Lower lobe of right lung (tissue), 2 donors: ENCODE measurements around the gene COA1. TPM values are rescaled to one million over a fixed set of nuclear protein-coding genes. Genes with fewer than 3 reads are reported as not detected.

Source experiments
- ATAC-seq, 2 donors: fragments of 200-7000 bp; cut with Tn5 transposase; one replicate each; pipeline ENCODE4 v1.9.1; 2020 to 2022; ENCODE audit warnings: mild to moderate bottlenecking in 2 of 2, moderate library complexity in 2 of 2
- DNase-seq: peaks from one replicate; pipeline ENCODE4 v3.0.0-alpha.2; 2020
- H3K27ac ChIP-seq: fragments of 200-600 bp; one replicate; pipeline ENCODE4 v1.8.0; 2022
- H3K27me3 ChIP-seq: fragments of 200-600 bp; one replicate; pipeline ENCODE4 v1.8.0; 2022; ENCODE audit warnings: low read depth
- H3K36me3 ChIP-seq: fragments of 200-600 bp; one replicate; pipeline ENCODE4 v1.8.0; 2022; ENCODE audit warnings: mild to moderate bottlenecking
- H3K4me1 ChIP-seq: fragments of 200-600 bp; one replicate; pipeline ENCODE4 v1.8.0; 2022
- H3K4me3 ChIP-seq: fragments of 200-600 bp; one replicate; pipeline ENCODE4 v1.8.0; 2022; ENCODE audit warnings: mild to moderate bottlenecking
- H3K9me3 ChIP-seq: fragments of 200-600 bp; one replicate; pipeline ENCODE4 v1.8.0; 2022
- CTCF ChIP-seq: fragments of 200-600 bp; IDR thresholded peaks from one replicate; pipeline ENCODE4 v1.8.0; 2022; ENCODE audit warnings: antibody characterized with exemption, mild to moderate bottlenecking
- intact Hi-C: fragments of 100-400 bp; cut with DNase I; formaldehyde crosslinking; loops from one replicate; pipeline ENCODE4 v1.11.0; 2022
- total RNA-seq: library from RNA; stranded (reverse); fragmentation: NEBNext Ultra II Directional; extraction: Animal tissue kit (Norgen Biotek cat#: 25700); gene quantifications from one replicate; pipeline ENCODE4 v1.2.1, GENCODE V29; 2021
- donor health status: DM: no; HTN: yes; CAD: no; lungs with severe emphysema.

Gene COA1
- total RNA-seq, 1 donor from 2014 or later, result 43.3 TPM

GRCh38 chr7:43757073-43757720 lies 27.9 kb upstream of the COA1 start:
- Histone ChIP-seq H3K27me3 (no peaks in the 10 kb centered on the region), H3K36me3 (no peaks in the 10 kb centered on the region), H3K4me1 (peaks cover 33% of the 10 kb centered on the region), H3K9me3 (no peaks in the 10 kb centered on the region), H3K27ac (no peak overlapping the region), H3K4me3 (no peak overlapping the region)
- ATAC-seq, result no peak
- intact Hi-C loops, result no loop called here
- no peak for TF ChIP-seq CTCF
- DNase-seq, result no peak

GRCh38 chr7:43756368-43757072 lies 27.2 kb upstream of the COA1 start:
- ATAC-seq (no peak), DNase-seq (no peak)
- no peaks in the 10 kb centered on the region for H3K27me3 ChIP-seq
- intact Hi-C loops, result no loop called here
- H3K4me3 ChIP-seq, result no peak overlapping the region
- H3K9me3 ChIP-seq, result no peaks in the 10 kb centered on the region
- H3K36me3 ChIP-seq, result no peaks in the 10 kb centered on the region
- no peak for TF ChIP-seq CTCF
- peaks cover 26% of the 10 kb centered on the region for H3K4me1 ChIP-seq
- no peak overlapping the region for H3K27ac ChIP-seq

- DNase-seq (no peak), ATAC-seq (no peak)
- Histone ChIP-seq H3K9me3 (no peaks in the 10 kb centered on the region), H3K27ac (no peak overlapping the region), H3K4me1 (peaks cover 14% of the 10 kb centered on the region), H3K27me3 (no peaks in the 10 kb centered on the region), H3K36me3 (no peaks in the 10 kb centered on the region), H3K4me3 (no peak overlapping the region)
- no peak for TF ChIP-seq CTCF
- intact Hi-C loops, result no loop called here
Measured at GRCh38 chr7:43754596-43754995, 25.3 kb upstream of the COA1 start.

GRCh38 chr7:43753843-43754242 lies 24.5 kb upstream of the COA1 start:
- H3K4me3 ChIP-seq, result no peak overlapping the region
- H3K27ac ChIP-seq, result no peak overlapping the region
- ATAC-seq (no peak), DNase-seq (no peak)
- no peak for TF ChIP-seq CTCF
- peaks cover 9% of the 10 kb centered on the region for H3K4me1 ChIP-seq
- H3K9me3 ChIP-seq, result no peaks in the 10 kb centered on the region
- H3K27me3 ChIP-seq, result no peaks in the 10 kb centered on the region
- intact Hi-C loops, result no loop called here
- H3K36me3 ChIP-seq, result no peaks in the 10 kb centered on the region

- intact Hi-C loops, result no loop called here
- Histone ChIP-seq H3K27ac (no peak overlapping the region), H3K4me3 (no peak overlapping the region), H3K27me3 (no peaks in the 10 kb centered on the region), H3K9me3 (no peaks in the 10 kb centered on the region), H3K4me1 (peaks cover 9% of the 10 kb centered on the region), H3K36me3 (no peaks in the 10 kb centered on the region)
- DNase-seq, result no peak
- TF ChIP-seq CTCF, result no peak
- ATAC-seq, result no peak
Measured at GRCh38 chr7:43753271-43753810, 24.0 kb upstream of the COA1 start.
